Fibroblast of peridontal ligament (primary cell): ENCODE measurements around the gene ITPR1.

Experiments used
- DNase-seq: peaks from one replicate; pipeline ENCODE4 v3.0.0-alpha.2; 2010; ENCODE audit errors: extremely low read depth

The ITPR1 gene

DNA sequence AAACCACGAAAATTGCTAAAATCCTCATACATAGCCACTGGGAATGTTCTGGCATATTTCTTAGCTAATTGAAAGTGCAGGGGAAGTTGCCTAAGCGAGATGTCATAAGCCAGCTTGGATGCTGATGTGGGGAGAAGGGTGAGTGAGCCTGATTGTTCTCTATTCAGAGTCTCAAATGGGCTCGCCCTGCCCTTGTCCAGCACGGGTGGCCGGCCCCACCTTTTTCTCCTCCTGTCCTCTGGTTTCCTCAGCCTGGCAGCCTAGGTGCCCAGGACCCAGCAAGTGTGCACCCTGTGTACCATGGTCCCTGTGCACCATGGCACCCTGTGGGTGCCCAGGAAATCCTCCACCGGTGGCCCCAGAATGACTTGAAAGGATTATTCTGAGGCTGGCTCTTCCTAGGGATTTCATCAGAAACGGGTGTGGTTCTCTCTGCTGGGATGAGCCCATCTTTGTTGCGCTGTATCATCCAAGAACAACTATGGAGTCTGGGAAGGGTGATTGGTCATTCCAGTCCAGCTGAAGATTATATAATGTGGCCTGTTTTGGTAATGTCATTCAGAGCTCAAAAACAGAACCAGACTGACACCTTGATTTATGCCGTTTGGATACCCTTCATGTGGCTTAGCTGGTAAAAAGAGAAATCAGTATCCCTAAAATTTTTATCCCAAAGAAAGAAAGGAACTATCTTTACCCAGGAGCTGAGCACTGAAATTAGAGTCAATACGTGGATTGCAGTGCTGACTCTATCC is 335.3 kb downstream of the ITPR1 start:
- peak; percentile 68 for DNase-seq

DNA sequence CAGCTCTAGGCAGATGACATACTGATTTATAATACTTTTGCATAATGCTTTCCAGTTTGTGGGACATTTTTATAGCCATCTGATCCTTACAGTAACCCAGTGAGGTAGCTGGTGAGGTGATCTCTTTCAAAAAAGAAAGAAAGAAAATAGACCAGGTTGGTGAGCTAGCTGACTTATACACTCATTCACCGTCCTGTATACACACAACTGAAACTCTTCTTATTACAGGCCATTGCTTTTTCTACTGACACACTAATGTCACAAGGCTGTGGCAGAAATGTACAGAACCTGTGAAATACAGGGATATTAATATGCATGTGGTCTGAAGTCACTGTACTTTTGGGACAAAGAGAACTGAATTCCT is 335.9 kb downstream of the ITPR1 start:
- no peak for DNase-seq

DNA sequence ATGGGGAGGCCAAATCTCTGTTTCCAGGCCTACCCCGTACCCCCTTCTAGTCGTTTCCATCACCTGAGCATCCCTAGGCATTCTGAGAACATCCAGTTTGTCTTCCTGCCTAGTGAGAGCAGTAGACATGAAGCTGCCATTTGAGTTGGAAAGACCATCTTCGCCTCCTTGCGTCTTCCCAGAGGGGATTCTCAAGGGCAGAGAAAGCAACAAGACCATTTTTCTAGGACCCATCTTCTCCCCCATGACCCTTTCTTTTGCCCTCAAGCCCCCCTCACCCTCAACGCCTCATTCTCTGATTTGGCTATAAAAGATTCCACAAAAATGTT is 337.4 kb downstream of the ITPR1 start:
- no peak for DNase-seq

DNA sequence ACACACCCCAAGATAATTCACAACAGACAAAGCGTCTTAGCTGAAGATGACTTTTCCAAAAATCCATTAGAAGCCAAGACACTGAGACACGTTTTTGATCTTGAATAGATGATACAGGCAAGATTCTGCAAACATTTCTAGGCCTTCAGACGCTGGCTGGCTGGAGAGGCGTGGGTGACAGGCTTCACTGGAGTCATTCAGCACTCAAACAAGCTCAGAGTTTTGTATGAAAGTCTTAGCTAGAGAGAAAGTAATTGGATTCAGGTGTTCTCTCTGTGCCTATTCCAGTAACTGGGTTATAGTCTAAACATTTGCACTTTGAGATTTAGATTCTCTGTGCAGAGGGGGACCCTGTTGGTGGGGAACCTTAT is 338.4 kb downstream of the ITPR1 start:
- DNase-seq: no peak

DNA sequence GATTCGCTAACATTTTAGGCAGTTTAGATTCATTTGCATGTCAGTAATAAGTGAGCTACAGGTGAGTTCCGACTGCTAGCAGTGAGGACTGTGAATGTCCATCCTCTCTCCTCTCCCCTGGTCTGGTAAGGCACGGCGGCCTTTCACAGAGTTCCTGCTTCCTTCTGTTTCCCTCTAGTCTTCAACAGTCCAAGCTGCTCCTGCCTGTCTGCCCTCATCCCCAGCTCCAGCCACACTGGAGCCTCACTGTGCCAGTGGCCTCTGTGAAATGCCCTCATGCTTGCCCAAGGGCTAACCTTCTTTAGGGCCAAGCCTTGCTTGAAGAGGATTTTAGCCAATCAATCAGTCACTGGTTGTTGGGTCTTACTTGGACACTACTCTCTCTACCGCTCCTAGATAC is 340.3 kb downstream of the ITPR1 start:
- DNase-seq: no peak

DNA sequence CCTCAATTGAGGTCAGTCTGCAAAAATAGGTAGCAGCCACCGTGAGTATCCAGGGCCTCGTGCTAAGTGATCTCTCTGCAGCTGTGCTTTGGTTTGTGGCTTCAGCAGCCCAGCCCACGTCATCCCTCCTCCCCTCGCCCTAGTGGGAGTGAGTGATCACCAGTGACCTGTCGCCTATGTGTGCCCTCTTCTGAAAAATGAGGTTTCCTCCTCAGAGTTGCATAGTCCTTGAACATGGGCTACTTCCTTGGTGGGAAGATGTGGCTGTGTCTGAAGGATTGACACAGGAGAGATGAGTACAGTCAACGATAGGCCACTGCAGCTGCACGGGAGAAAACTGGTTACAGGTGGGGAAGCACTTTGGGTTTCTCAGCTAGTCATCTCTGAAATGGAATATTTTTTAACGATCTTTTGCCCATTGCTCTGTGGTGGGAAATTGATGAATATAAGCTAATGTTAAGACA is 341.3 kb downstream of the ITPR1 start:
- DNase-seq: peak; percentile 16

DNA sequence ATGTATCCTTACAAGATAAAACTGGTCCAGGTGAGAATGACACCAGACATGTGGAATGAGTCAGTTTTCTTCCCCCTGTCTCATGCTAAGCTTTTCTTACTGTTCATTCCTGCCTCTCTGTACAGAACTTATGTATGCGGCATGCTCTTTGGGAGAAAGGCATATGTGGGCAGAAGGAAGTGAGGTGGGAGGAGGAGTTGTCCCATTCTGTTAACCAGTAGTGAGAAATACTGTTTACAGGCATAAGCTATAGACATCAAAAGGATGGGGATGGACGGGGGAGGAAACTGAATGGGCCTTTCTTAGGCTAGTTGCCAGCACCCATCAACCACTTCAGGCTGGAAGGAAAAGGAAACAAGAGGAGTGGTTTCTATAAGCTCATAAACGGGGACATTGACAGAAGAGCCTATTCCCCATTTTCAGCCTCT is 342.5 kb downstream of the ITPR1 start:
- DNase-seq: no peak

DNA sequence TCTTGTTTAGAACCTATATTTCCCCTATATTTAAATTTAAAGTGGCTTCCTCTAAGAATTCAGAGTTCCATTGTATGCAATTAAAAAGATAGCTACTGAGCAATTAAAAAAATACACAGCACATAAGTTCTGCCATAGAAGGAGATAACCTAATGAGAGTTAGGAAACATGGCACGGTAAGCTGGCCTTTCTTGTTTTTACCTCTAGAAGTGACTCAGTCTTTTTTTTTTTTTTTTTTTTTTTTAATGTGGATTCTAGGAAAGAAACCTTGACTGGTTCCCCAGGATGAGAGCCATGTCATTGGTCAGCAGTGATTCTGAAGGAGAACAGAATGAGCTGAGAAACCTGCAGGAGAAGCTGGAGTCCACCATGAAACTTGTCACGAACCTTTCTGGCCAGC is 343.4 kb downstream of the ITPR1 start:
- no peak for DNase-seq

DNA sequence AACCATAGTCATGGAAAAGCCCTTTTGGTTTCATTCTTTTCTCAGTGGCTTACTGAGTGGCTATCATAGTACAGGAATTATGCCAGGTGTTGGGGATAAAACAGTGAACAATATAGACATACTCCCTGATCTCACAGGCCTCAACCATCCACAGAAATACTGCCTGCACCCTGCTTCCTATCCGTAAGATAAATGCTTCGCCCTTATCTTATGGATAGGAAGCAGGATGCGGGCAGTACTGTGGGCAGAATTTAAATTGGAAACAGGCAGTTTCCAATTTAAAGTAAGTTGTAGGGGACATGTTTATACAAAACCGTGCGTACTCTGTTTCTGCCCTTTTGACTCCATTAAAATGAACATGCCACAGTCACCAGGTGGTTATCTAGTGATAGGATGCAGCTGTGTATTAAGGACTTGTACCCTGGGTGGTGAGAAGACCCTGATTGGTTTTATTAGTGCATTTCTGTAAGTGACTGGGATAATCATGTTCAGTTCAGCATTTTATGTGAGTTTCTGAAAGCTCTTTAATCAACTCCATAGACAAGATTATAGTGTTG is 344.3 kb downstream of the ITPR1 start:
- DNase-seq: no peak

DNA sequence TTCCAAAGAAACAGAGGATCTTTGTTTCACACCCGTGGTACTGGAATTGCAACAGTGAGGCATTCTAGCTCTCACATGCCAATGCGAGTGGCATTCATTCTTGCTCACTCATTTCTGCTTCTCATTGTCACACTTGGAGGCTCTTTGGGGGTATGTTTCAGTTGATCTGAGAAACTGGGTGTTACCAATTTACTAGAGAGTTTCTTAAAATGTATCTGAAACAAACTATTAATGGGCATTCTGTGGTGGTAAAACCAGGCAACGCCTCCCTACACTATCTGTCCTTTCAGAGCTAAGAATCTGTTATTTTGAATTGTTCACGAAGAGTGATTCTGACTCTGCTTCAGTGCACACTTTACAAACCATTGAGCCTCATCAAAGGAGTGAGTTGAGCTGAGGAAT is 345.5 kb downstream of the ITPR1 start:
- no peak for DNase-seq

DNA sequence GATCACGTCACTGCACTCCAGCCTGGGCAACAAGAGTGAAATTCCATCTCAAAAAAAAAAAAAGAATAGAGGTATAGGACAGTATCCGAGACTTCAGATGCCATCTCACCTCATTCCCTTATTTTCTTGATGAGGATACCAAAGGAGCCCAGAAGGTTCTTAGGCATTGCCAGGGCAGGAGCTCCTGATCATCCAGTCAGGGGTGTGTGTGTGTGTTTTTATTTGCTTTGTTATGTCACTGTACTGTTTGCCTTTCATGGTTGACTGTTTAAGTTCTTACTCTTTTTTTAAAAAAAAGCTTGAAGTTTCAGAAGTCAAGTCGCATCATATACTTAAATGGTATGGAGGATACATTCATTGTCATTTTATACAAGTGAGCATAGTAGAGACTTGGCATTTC is 346.1 kb downstream of the ITPR1 start:
- no peak for DNase-seq

DNA sequence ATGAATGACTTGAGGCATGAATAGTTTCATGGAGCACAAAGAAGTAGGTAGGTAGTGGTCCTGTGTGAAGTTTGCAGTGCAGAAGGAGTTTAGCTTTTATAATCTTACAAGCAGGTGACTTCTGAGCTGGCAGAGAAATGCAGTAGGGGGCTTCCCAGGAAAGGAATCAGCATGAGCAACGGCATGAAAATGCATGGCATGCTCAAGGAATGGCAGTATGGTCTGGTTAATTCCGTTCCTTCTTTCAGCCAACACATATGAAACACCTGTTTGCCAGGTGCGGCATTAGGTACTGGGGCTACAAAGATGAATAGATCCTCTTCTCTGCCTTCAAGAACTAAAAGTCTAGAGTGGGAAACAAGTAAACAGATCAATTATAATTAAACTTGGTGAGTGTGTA is 348.1 kb downstream of the ITPR1 start:
- no peak for DNase-seq

DNA sequence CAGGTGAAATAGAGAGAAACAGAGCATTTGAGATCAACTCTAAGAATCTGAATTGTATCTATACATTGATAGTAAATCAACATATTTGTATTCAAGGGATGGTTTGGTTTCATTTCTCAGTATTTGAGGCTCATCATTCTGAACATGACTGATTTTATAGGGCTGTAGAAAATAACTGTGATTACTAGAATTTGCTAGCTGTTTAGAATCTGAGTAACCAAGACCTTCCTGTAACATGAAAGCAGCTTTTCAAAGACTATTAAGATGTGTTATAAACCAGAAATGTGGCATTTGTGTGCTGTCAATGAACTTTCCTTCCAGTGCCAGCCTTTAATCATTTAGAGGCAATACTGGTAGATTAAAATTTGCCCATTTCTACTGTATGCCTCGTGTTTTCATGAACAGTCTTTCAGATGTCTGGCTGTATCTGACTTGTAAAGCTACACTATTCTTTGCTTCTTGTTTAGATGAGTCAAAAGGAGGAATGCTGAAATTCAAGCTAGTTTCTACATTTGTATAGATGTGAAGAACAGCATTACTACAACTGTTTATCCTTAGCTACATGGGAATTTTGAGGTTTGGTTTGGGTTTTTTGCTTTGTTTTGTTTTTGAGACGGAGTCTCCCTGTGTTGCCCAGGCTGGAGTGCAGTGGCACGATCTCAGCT is 348.8 kb downstream of the ITPR1 start:
- peak; percentile 68 for DNase-seq

DNA sequence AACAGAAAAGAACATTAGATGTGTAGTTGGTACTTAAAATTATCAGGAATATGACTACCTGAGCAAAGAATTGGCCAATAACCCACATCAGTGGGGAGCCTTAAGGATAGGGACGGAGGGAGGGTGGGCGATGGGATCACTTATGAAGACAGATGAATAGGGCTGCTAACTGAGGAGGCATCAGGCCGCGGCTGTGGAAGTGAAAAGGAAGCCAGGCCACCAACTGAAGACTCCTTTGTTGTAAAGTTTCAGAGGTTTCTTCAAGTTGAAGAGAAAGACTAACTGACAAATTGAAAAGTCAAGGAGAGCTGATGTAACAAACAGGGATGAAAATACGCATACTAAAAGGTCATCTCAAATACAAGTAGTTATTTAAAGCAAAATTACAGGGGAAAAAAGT is 350.5 kb downstream of the ITPR1 start:
- DNase-seq: no peak

DNA sequence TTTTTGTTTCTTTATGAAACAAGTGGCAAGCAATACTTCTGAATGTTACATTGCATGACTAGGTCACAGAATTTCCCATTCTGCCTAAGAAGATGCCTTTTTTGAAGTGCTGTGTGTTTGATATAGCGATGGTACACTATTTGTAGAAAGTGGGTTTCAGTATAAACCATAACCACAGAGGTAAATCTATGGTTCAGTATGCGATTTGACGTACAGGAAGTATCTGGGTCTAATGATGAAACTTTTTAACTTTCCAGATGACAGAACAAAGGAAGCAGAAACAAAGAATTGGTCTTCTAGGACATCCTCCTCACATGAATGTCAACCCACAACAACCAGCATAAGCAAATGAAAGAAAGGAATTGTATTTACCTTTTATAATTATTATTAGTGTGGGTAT is 352.7 kb downstream of the ITPR1 start:
- DNase-seq: no peak

DNA sequence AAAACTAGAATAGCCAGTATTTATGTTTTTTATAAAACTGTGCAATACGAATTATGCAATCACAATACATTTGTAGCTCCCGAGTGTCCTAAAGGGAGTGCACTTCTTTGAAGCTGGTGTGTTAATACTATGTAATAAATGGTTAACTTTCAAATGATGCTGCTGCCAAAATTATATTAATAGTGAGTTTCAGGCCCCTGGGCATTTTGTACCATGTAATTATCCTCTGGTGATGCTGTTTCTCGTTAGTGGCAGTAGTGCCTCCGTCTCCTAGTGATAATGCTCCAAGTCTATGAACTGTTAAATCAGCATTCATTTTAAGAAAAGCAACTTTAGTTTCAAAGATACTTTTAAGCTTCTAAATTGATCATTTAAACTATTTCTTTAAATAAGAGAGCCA is 353.4 kb downstream of the ITPR1 start:
- DNase-seq: no peak

DNA sequence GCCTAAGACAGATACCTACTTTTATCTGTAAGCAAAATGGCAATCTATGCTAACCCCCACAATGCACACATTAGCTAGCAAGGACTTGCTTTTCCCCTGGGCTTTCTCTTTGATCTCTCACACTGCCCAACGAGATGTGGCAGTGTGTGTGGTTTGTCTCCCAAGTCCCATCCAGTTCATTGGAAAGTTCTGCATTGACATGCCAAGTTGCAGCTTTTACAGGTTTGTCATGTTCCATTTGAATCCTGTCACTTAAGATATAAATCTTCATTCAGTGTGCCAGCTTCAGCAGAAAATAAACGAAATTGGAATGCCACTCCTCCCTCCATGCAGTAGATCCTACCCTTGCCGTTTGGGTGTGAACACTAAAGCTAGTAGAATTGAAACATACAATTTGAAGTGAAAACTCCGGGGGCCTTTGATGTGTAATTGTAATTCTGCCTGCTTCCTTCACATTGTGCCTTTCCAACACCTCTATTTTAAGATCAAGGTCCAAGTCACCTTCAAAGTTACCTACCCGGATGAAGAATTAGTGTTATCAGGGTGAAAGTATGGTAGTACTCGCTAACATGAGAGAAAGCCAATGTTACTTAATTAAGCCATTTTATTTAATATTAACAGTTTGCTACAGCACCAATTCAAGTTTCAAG is 355.2 kb downstream of the ITPR1 start:
- DNase-seq: no peak

DNA sequence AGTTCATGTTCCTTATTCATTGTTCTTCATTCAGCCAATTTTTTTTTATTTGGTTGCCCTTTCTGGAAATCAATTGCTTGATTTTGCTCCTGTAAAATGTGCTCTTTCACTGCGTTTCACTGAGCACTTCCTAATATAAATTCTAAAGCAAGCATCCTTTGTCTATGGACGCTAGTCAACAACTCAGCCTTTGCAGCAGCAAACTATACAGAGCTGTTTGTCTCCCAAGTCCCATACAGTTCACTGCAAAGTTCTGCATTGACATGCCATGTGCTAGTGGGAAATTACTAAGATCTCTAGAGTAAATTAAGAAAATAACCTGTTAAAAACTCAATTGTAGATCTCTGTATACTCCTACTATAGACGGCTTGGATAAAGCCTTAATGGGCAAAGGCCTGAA is 356.0 kb downstream of the ITPR1 start:
- no peak for DNase-seq

DNA sequence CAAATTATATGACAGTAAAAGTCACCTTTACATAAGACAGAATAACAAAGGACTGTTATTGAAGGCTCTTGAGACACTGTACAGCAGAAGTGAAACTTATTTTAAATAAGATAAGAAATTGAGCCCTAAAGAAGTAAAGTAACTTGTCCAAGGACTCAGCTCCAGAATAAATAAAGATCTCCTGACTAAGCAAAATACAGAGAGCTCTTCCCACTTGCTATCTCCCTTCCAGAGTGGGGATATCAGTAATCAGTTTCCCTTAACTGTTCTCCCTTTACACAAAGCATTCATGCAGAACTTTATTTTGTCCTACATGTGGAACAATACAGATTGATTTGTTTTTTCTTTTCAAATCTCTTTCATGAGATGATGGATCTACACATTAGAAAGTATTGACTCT is 356.6 kb downstream of the ITPR1 start:
- DNase-seq: no peak

DNA sequence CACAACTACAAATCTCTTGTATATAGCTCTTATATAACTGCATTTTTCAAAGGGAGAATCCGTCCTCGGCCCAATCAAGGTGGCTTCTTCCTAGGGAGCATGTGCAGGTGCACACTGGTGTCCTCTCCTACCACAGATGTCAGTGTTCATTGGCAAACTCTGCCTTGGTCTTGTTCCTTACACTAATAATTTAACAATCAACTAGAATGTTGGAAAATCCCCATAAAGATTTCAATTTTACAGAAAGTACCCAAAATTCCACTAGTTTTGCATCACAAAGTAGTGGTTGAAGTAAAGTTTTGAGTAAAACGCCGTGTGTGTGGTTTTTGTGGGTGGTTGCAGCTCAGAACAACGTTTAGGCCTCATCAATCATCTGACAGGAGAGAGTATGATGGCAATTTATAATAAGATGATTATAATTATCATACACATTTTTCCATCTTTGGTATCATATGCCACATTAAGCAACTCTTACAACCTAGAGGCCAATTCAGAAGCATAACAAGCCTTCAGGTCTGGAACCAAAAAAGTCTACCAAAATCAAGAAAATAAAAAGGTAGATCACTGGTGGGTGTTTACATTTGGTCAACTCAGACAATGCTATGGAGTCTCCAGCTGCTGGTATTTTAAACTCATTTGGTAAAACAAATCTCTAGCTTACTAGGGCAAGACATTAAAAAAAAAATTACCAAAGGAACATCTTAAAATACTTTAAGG is 357.2 kb downstream of the ITPR1 start:
- DNase-seq: no peak

DNA sequence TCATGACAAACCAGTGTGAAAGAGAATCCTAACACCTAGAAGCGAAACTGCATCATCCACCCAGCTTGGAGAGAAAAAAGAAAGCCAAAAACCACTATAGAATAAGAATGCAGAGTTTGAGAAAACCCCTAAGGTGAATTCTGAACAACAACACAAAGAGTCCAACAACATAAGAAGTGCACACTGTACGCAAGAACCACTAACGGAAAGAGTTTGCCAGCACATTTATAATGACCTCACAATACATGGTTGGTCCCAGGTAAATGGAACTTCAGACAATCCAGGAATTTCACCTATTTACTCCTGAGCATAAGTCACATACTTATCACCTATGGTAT is 357.7 kb downstream of the ITPR1 start:
- no peak for DNase-seq
